Measurements from ENCODE around the gene BPIFB3.

Gene BPIFB3

GRCh38 chr20:33027769-33028751, 25.6 kb upstream of the BPIFB3 start:
- Histone ChIP-seq H3K4me1 (ENCODE audit: control insufficient read depth, insufficient read depth, low read length) (no peaks in the 10 kb centered on the region), H3K9ac (ENCODE audit: low read length) (no peak overlapping the region), H3K36me3 (ENCODE audit: control insufficient read depth, insufficient read depth, low read length) (no peaks in the 10 kb centered on the region), H3K27me3 (ENCODE audit: control insufficient read depth, insufficient read depth, low read length) (no peaks in the 10 kb centered on the region), H3K4me3 (ENCODE audit: low read length) (no peak overlapping the region), H3K27ac (ENCODE audit: low read depth, low read length) (no peak overlapping the region)

- no peak overlapping the region for H3K27ac ChIP-seq (ENCODE audit: low read depth, low read length)
- H3K36me3 ChIP-seq (ENCODE audit: control insufficient read depth, insufficient read depth, low read length): no peaks in the 10 kb centered on the region
- no peak overlapping the region for H3K4me3 ChIP-seq (ENCODE audit: low read length)
- no peaks in the 10 kb centered on the region for H3K27me3 ChIP-seq (ENCODE audit: control insufficient read depth, insufficient read depth, low read length)
- H3K4me1 ChIP-seq (ENCODE audit: control insufficient read depth, insufficient read depth, low read length): no peaks in the 10 kb centered on the region
- H3K9ac ChIP-seq (ENCODE audit: low read length): no peak overlapping the region
These were observed 24.8 kb upstream of the BPIFB3 start for GRCh38 chr20:33028875-33029274.

GRCh38 chr20:33030076-33030475, 23.6 kb upstream of the BPIFB3 start:
- H3K27me3 ChIP-seq (ENCODE audit: control insufficient read depth, insufficient read depth, low read length): no peaks in the 10 kb centered on the region
- H3K9ac ChIP-seq (ENCODE audit: low read length): no peak overlapping the region
- no peaks in the 10 kb centered on the region for H3K36me3 ChIP-seq (ENCODE audit: control insufficient read depth, insufficient read depth, low read length)
- no peak overlapping the region for H3K27ac ChIP-seq (ENCODE audit: low read depth, low read length)
- H3K4me3 ChIP-seq (ENCODE audit: low read length): no peak overlapping the region
- H3K4me1 ChIP-seq (ENCODE audit: control insufficient read depth, insufficient read depth, low read length): no peaks in the 10 kb centered on the region

GRCh38 chr20:33030569-33030968, 23.1 kb upstream of the BPIFB3 start:
- Histone ChIP-seq H3K27me3 (ENCODE audit: control insufficient read depth, insufficient read depth, low read length) (no peaks in the 10 kb centered on the region), H3K4me1 (ENCODE audit: control insufficient read depth, insufficient read depth, low read length) (no peaks in the 10 kb centered on the region), H3K36me3 (ENCODE audit: control insufficient read depth, insufficient read depth, low read length) (no peaks in the 10 kb centered on the region), H3K4me3 (ENCODE audit: low read length) (no peak overlapping the region), H3K9ac (ENCODE audit: low read length) (no peak overlapping the region), H3K27ac (ENCODE audit: low read depth, low read length) (no peak overlapping the region)

- Histone ChIP-seq H3K9ac (ENCODE audit: low read length) (no peak within 1 kb of the TSS), H3K4me3 (ENCODE audit: low read length) (no peak within 1 kb of the TSS), H3K4me1 (ENCODE audit: control insufficient read depth, insufficient read depth, low read length) (no peaks in the 10 kb centered on the region), H3K27me3 (ENCODE audit: control insufficient read depth, insufficient read depth, low read length) (no peaks in the 10 kb centered on the region), H3K36me3 (ENCODE audit: control insufficient read depth, insufficient read depth, low read length) (no peaks in the 10 kb centered on the region), H3K27ac (ENCODE audit: low read depth, low read length) (no peak within 1 kb of the TSS)
These were observed 22.2 kb upstream of the BPIFB3 start, which contains the start of gene BPIFB6 for GRCh38 chr20:33031531-33031930. Gene BPIFB6 (plus strand): TSS chr20:33031648. CDS start chr20:33031648, 0 bp downstream.

GRCh38 chr20:33032555-33032954, 21.1 kb upstream of the BPIFB3 start:
- Histone ChIP-seq H3K4me3 (ENCODE audit: low read length) (no peak overlapping the region), H3K27ac (ENCODE audit: low read depth, low read length) (no peak overlapping the region), H3K4me1 (ENCODE audit: control insufficient read depth, insufficient read depth, low read length) (no peaks in the 10 kb centered on the region), H3K9ac (ENCODE audit: low read length) (no peak overlapping the region), H3K27me3 (ENCODE audit: control insufficient read depth, insufficient read depth, low read length) (no peaks in the 10 kb centered on the region), H3K36me3 (ENCODE audit: control insufficient read depth, insufficient read depth, low read length) (no peaks in the 10 kb centered on the region)

- Histone ChIP-seq H3K4me3 (ENCODE audit: low read length) (no peak overlapping the region), H3K27me3 (ENCODE audit: control insufficient read depth, insufficient read depth, low read length) (no peaks in the 10 kb centered on the region), H3K9ac (ENCODE audit: low read length) (no peak overlapping the region), H3K4me1 (ENCODE audit: control insufficient read depth, insufficient read depth, low read length) (no peaks in the 10 kb centered on the region), H3K36me3 (ENCODE audit: control insufficient read depth, insufficient read depth, low read length) (no peaks in the 10 kb centered on the region), H3K27ac (ENCODE audit: low read depth, low read length) (no peak overlapping the region)
These were observed 20.3 kb upstream of the BPIFB3 start for GRCh38 chr20:33033381-33033780.

- Histone ChIP-seq H3K27ac (ENCODE audit: low read depth, low read length) (no peak overlapping the region), H3K9ac (ENCODE audit: low read length) (no peak overlapping the region), H3K4me3 (ENCODE audit: low read length) (no peak overlapping the region), H3K27me3 (ENCODE audit: control insufficient read depth, insufficient read depth, low read length) (no peaks in the 10 kb centered on the region), H3K36me3 (ENCODE audit: control insufficient read depth, insufficient read depth, low read length) (no peaks in the 10 kb centered on the region), H3K4me1 (ENCODE audit: control insufficient read depth, insufficient read depth, low read length) (no peaks in the 10 kb centered on the region)
These were observed 19.6 kb upstream of the BPIFB3 start for GRCh38 chr20:33034115-33034514.

GRCh38 chr20:33034901-33035492, 18.7 kb upstream of the BPIFB3 start:
- no peak overlapping the region for H3K9ac ChIP-seq (ENCODE audit: low read length)
- H3K4me3 ChIP-seq (ENCODE audit: low read length): no peak overlapping the region
- H3K27ac ChIP-seq (ENCODE audit: low read depth, low read length): no peak overlapping the region
- no peaks in the 10 kb centered on the region for H3K4me1 ChIP-seq (ENCODE audit: control insufficient read depth, insufficient read depth, low read length)
- no peaks in the 10 kb centered on the region for H3K36me3 ChIP-seq (ENCODE audit: control insufficient read depth, insufficient read depth, low read length)
- H3K27me3 ChIP-seq (ENCODE audit: control insufficient read depth, insufficient read depth, low read length): no peaks in the 10 kb centered on the region

GRCh38 chr20:33037456-33037855, 16.2 kb upstream of the BPIFB3 start:
- H3K4me3 ChIP-seq (ENCODE audit: low read length): no peak overlapping the region
- no peaks in the 10 kb centered on the region for H3K4me1 ChIP-seq (ENCODE audit: control insufficient read depth, insufficient read depth, low read length)
- H3K27me3 ChIP-seq (ENCODE audit: control insufficient read depth, insufficient read depth, low read length): no peaks in the 10 kb centered on the region
- no peak overlapping the region for H3K27ac ChIP-seq (ENCODE audit: low read depth, low read length)
- no peak overlapping the region for H3K9ac ChIP-seq (ENCODE audit: low read length)
- H3K36me3 ChIP-seq (ENCODE audit: control insufficient read depth, insufficient read depth, low read length): no peaks in the 10 kb centered on the region

GRCh38 chr20:33038243-33038642, 15.5 kb upstream of the BPIFB3 start:
- no peaks in the 10 kb centered on the region for H3K27me3 ChIP-seq (ENCODE audit: control insufficient read depth, insufficient read depth, low read length)
- no peak overlapping the region for H3K27ac ChIP-seq (ENCODE audit: low read depth, low read length)
- H3K9ac ChIP-seq (ENCODE audit: low read length): no peak overlapping the region
- H3K4me3 ChIP-seq (ENCODE audit: low read length): no peak overlapping the region
- H3K36me3 ChIP-seq (ENCODE audit: control insufficient read depth, insufficient read depth, low read length): no peaks in the 10 kb centered on the region
- no peaks in the 10 kb centered on the region for H3K4me1 ChIP-seq (ENCODE audit: control insufficient read depth, insufficient read depth, low read length)

GRCh38 chr20:33042430-33042829, 11.3 kb upstream of the BPIFB3 start:
- Histone ChIP-seq H3K4me3 (ENCODE audit: low read length) (no peak overlapping the region), H3K36me3 (ENCODE audit: control insufficient read depth, insufficient read depth, low read length) (no peaks in the 10 kb centered on the region), H3K4me1 (ENCODE audit: control insufficient read depth, insufficient read depth, low read length) (no peaks in the 10 kb centered on the region), H3K27ac (ENCODE audit: low read depth, low read length) (no peak overlapping the region), H3K9ac (ENCODE audit: low read length) (no peak overlapping the region), H3K27me3 (ENCODE audit: control insufficient read depth, insufficient read depth, low read length) (no peaks in the 10 kb centered on the region)

Measured in rectal smooth muscle tissue (tissue), 1 donor.